ENCODE measurements around the gene HCCS. TPM values are rescaled to one million over a fixed set of nuclear protein-coding genes. Genes with fewer than 3 reads are reported as not detected.
"Not testable (repeated sequence)": the region's sequence is repeated elsewhere in the genome, so short reads cannot be mapped to it uniquely, and the experiment has no call there.

HCCS gene
- total RNA-seq, 4 donors from 2014 or later = 6.8 to 15.2 (median 11.9) TPM

- no peak overlapping the region for H3K4me3 ChIP-seq
- H3K9me3 ChIP-seq = no peaks in the 10 kb centered on the region
- H3K27ac ChIP-seq = no peak overlapping the region
- TF ChIP-seq POLR2AphosphoS5 (IDR thresholded peaks at IDR 0.05) (no peak), CTCF (IDR thresholded peaks at IDR 0.05) (no peak), EP300 (IDR thresholded peaks at IDR 0.05) (no peak), POLR2A (IDR thresholded peaks at IDR 0.05) (no peak)
- peaks cover 3% of the 10 kb centered on the region for H3K36me3 ChIP-seq
- DNase-seq (ENCODE audit: low spot score in 2 of 2) = no peak
- WGBS = 81% methylated on average over 2 of the region's 2 CpGs
- peaks cover 14% of the 10 kb centered on the region for H3K4me1 ChIP-seq
- no peaks in the 10 kb centered on the region for H3K27me3 ChIP-seq
These were observed 1.2 kb upstream of the HCCS start for GRCh38 chrX:11109968-11110367.

GRCh38 chrX:11111947-11112346 lies 815 bp downstream of the HCCS start:
- Histone ChIP-seq H3K27ac (peak overlapping the region; percentile 90), H3K36me3 (peaks cover 17% of the 10 kb centered on the region), H3K9me3 (no peaks in the 10 kb centered on the region), H3K27me3 (no peaks in the 10 kb centered on the region), H3K4me1 (peaks cover 14% of the 10 kb centered on the region), H3K4me3 (peak overlapping the region; percentile 76)
- TF ChIP-seq POLR2A (IDR thresholded peaks at IDR 0.05) (no peak), EP300 (IDR thresholded peaks at IDR 0.05) (no peak), POLR2AphosphoS5 (IDR thresholded peaks at IDR 0.05) (no peak), CTCF (IDR thresholded peaks at IDR 0.05) (no peak)
- DNase-seq (ENCODE audit: low spot score in 2 of 2) = no peak
- WGBS = 42% methylated on average over 9 of the region's 9 CpGs

- Histone ChIP-seq H3K36me3 (peaks cover 33% of the 10 kb centered on the region), H3K27ac (peak overlapping the region; percentile 34), H3K9me3 (no peaks in the 10 kb centered on the region), H3K4me1 (peaks cover 14% of the 10 kb centered on the region), H3K27me3 (no peaks in the 10 kb centered on the region), H3K4me3 (no peak overlapping the region)
- no peak for DNase-seq (ENCODE audit: low spot score in 2 of 2)
- TF ChIP-seq POLR2AphosphoS5 (IDR thresholded peaks at IDR 0.05) (no peak), POLR2A (IDR thresholded peaks at IDR 0.05) (no peak), CTCF (IDR thresholded peaks at IDR 0.05) (no peak), EP300 (IDR thresholded peaks at IDR 0.05) (no peak)
These were observed 2.6 kb downstream of the HCCS start for GRCh38 chrX:11113731-11114130.

GRCh38 chrX:11117745-11118144 lies 6.6 kb downstream of the HCCS start:
- peaks cover 3% of the 10 kb centered on the region for H3K4me1 ChIP-seq
- WGBS = 77% methylated on average over 3 of the region's 3 CpGs
- no peak overlapping the region for H3K4me3 ChIP-seq
- DNase-seq (ENCODE audit: low spot score in 2 of 2) = no peak
- no peaks in the 10 kb centered on the region for H3K9me3 ChIP-seq
- no peaks in the 10 kb centered on the region for H3K27me3 ChIP-seq
- no peak overlapping the region for H3K27ac ChIP-seq
- peaks cover 48% of the 10 kb centered on the region for H3K36me3 ChIP-seq
- TF ChIP-seq POLR2AphosphoS5 (IDR thresholded peaks at IDR 0.05) = no peak
- TF ChIP-seq POLR2A (IDR thresholded peaks at IDR 0.05) = no peak
- no peak for TF ChIP-seq CTCF (IDR thresholded peaks at IDR 0.05)
- TF ChIP-seq EP300 (IDR thresholded peaks at IDR 0.05) = no peak

GRCh38 chrX:11119313-11119943 lies 8.3 kb downstream of the HCCS start:
- WGBS = 51% methylated on average over 8 of the region's 8 CpGs
- Histone ChIP-seq H3K27ac (no peak overlapping the region), H3K4me3 (no peak overlapping the region), H3K4me1 (no peaks in the 10 kb centered on the region), H3K36me3 (peaks cover 48% of the 10 kb centered on the region), H3K27me3 (no peaks in the 10 kb centered on the region), H3K9me3 (no peaks in the 10 kb centered on the region)
- DNase-seq (ENCODE audit: low spot score in 2 of 2) = no peak
- TF ChIP-seq POLR2AphosphoS5 (IDR thresholded peaks at IDR 0.05) (no peak), CTCF (IDR thresholded peaks at IDR 0.05) (no peak), POLR2A (IDR thresholded peaks at IDR 0.05) (no peak), EP300 (IDR thresholded peaks at IDR 0.05) (no peak)

- not testable (repeated sequence) for H3K4me1 ChIP-seq; H3K27ac ChIP-seq; DNase-seq (ENCODE audit: low spot score in 2 of 2); H3K27me3 ChIP-seq; H3K9me3 ChIP-seq; H3K4me3 ChIP-seq
- WGBS = 89% methylated on average over 6 of the region's 6 CpGs
- peaks cover 22% of the 10 kb centered on the region for H3K36me3 ChIP-seq
These were observed 12.0 kb downstream of the HCCS start for GRCh38 chrX:11123087-11123486.
